SK-N-SH treated with all-trans-retinoic acid at 6 μM for 48 hours (cell line): ENCODE data around the gene KIF3B.

Experiments
- ISL1 ChIP-seq: fragments of 250-450 bp; sonication (Bioruptor Pico); IDR thresholded peaks from 2 replicates; pipeline ENCODE4 v2.1.2; 2022; ENCODE audit warnings: mild to moderate bottlenecking, moderate library complexity
- OSR1 ChIP-seq: fragments of 250-450 bp; sonication (Bioruptor Pico); IDR thresholded peaks from 2 replicates; pipeline ENCODE4 v1.8.0; 2022; ENCODE audit warnings: moderate library complexity, mild to moderate bottlenecking, inconsistent platforms
- RARB ChIP-seq: fragments of 250-450 bp; sonication (Bioruptor Pico); IDR thresholded peaks from 2 replicates; pipeline ENCODE4 v1.8.0; 2021; ENCODE audit warnings: mild to moderate bottlenecking, moderate library complexity
- SNAI2 ChIP-seq: fragments of 250-450 bp; sonication (Bioruptor Pico); IDR thresholded peaks from 2 replicates; pipeline ENCODE4 v1.5.0; 2020; ENCODE audit warnings: mild to moderate bottlenecking, moderate library complexity
- ZFP3 ChIP-seq: fragments of 250-450 bp; sonication (Bioruptor Pico); IDR thresholded peaks from 2 replicates; pipeline ENCODE4 v1.5.0; 2020; ENCODE audit warnings: mild to moderate bottlenecking, moderate library complexity
- ZFP30 ChIP-seq: fragments of 450-650 bp; formaldehyde crosslinking; IDR thresholded peaks from 2 replicates; pipeline ENCODE4 v1.5.0; 2022; ENCODE audit warnings: mild to moderate bottlenecking, moderate library complexity
- ZNF8 ChIP-seq: fragments of 450-650 bp; formaldehyde crosslinking; IDR thresholded peaks from 2 replicates; pipeline ENCODE4 v1.5.0; 2020; ENCODE audit warnings: mild to moderate bottlenecking, moderate library complexity

GRCh38 chr20:32296819-32297420 is 19.5 kb downstream of the KIF3B start:
- TF ChIP-seq RARB (CRISPR knock-in tag), result no peak
- no peak for TF ChIP-seq ZFP30
- TF ChIP-seq ZFP3 (CRISPR knock-in tag), result no peak
- no peak for TF ChIP-seq ZNF8 (CRISPR knock-in tag)
- no peak for TF ChIP-seq OSR1 (CRISPR knock-in tag)
- no peak for TF ChIP-seq ISL1 (CRISPR knock-in tag)
- TF ChIP-seq SNAI2 (CRISPR knock-in tag), result no peak
